Cardiac muscle cell (in vitro differentiated cells and primary cell): ENCODE results near the gene NCAM1. TPM values are rescaled to one million over a fixed set of nuclear protein-coding genes. Genes with fewer than 3 reads are reported as not detected.
"Not testable (repeated sequence)": the region's sequence is repeated elsewhere in the genome, so short reads cannot be mapped to it uniquely, and the experiment has no call there.

Source experiments
- DNase-seq, 2 donors: peaks; one replicate each; pipeline versions ENCODE4 v3.0.0 to v3.0.0-alpha.2; 2010 to 2017; ENCODE audit warnings: low read depth in 1 of 2, low spot score in 1 of 2
- H3K27ac ChIP-seq: fragments of 200-600 bp; sonication (generic); 2 replicates; pipeline ENCODE4 v1.5.1; 2016
- H3K27me3 ChIP-seq: fragments of 200-600 bp; sonication (generic); 2 replicates; pipeline ENCODE4 v1.6.0; 2016; ENCODE audit warnings: control low read depth
- H3K36me3 ChIP-seq: fragments of 200-600 bp; sonication (generic); 2 replicates; pipeline ENCODE4 v1.5.1; 2016; ENCODE audit warnings: control low read depth
- H3K4me1 ChIP-seq: fragments of 200-600 bp; sonication (generic); 2 replicates; pipeline ENCODE4 v1.8.1; 2017; ENCODE audit warnings: low read depth, mild to moderate bottlenecking, mixed run types
- H3K4me3 ChIP-seq: fragments of 200-600 bp; sonication (generic); 2 replicates; pipeline ENCODE4 v1.5.1; 2016; ENCODE audit warnings: mild to moderate bottlenecking
- H3K9me3 ChIP-seq: fragments of 200-600 bp; sonication (generic); 2 replicates; pipeline ENCODE4 v1.5.1; 2017; ENCODE audit warnings: low read depth, mild to moderate bottlenecking, control low read depth
- polyA plus RNA-seq: library from polyadenylated mRNA; unstranded; fragments of >200 nt; fragmentation: Nextera tagmentation; extraction: Ambion mirVana; gene quantifications from 2 replicates; pipeline ENCODE4 v1.2.1, GENCODE V29; 2016
- total RNA-seq: library from RNA; depleted of rRNA; stranded (reverse); fragments of >200 nt; gene quantifications from 2 replicates; pipeline ENCODE4 v1.2.3, GENCODE V29; 2016
- TF ChIP-seq, protein P1 (sequence below): IDR thresholded peaks from 2 replicates; pipeline ENCODE4 v1.5.1; 2012; ENCODE audit warnings: low read depth, mild to moderate bottlenecking, low read length

The NCAM1 gene
- total RNA-seq, result 113 and 203 TPM in 2 replicates
- 61.9 and 97.0 TPM in 2 replicates for polyA plus RNA-seq

GRCh38 chr11:112961146-112961668, at the start of gene NCAM1:
TSS of gene NCAM1 (plus strand) at chr11:112961420.
- no peaks in the 10 kb centered on the region for H3K36me3 ChIP-seq
- TF ChIP-seq, protein P1, sequence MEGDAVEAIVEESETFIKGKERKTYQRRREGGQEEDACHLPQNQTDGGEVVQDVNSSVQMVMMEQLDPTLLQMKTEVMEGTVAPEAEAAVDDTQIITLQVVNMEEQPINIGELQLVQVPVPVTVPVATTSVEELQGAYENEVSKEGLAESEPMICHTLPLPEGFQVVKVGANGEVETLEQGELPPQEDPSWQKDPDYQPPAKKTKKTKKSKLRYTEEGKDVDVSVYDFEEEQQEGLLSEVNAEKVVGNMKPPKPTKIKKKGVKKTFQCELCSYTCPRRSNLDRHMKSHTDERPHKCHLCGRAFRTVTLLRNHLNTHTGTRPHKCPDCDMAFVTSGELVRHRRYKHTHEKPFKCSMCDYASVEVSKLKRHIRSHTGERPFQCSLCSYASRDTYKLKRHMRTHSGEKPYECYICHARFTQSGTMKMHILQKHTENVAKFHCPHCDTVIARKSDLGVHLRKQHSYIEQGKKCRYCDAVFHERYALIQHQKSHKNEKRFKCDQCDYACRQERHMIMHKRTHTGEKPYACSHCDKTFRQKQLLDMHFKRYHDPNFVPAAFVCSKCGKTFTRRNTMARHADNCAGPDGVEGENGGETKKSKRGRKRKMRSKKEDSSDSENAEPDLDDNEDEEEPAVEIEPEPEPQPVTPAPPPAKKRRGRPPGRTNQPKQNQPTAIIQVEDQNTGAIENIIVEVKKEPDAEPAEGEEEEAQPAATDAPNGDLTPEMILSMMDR, result no peak
- peaks cover 10% of the 10 kb centered on the region for H3K4me1 ChIP-seq
- DNase-seq, result peak; percentile 90 to 96
- H3K27ac ChIP-seq, result peak within 1 kb of the TSS; percentile 6
- H3K27me3 ChIP-seq, result no peaks in the 10 kb centered on the region
- H3K9me3 ChIP-seq, result no peaks in the 10 kb centered on the region
- peak within 1 kb of the TSS; percentile 77 for H3K4me3 ChIP-seq

GRCh38 chr11:112922606-112923005, 38.6 kb upstream of the NCAM1 start:
- Histone ChIP-seq H3K36me3 (no peaks in the 10 kb centered on the region), H3K4me1 (no peaks in the 10 kb centered on the region), H3K9me3 (no peaks in the 10 kb centered on the region), H3K27ac (no peak overlapping the region), H3K27me3 (no peaks in the 10 kb centered on the region), H3K4me3 (no peak overlapping the region)
- DNase-seq, result no peak
- TF ChIP-seq, protein P1, result no peak

DNA sequence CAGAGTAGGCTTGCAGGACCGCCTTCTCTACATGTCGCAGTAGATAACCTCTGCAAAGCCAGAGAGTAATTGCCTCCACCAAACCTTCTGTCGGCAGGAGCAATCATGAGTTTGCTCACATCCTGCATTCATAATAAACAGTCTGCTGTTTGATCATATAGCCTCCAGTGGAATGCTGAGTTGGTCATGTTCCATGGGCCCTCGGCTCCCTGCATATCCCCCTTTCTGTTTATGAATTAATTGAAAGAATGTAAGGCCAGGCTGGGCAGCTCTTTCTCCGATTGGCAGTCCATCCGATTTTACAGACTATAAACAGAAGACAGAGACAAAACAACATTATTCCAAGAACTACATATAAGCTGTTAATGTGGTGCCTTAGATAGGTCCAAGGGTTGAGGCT, 36.4 kb upstream of the NCAM1 start:
- not testable (repeated sequence) for H3K27ac ChIP-seq, H3K36me3 ChIP-seq, H3K9me3 ChIP-seq, H3K4me1 ChIP-seq, H3K4me3 ChIP-seq, H3K27me3 ChIP-seq, DNase-seq

- H3K4me1 ChIP-seq, result peaks cover 7% of the 10 kb centered on the region
- no peaks in the 10 kb centered on the region for H3K36me3 ChIP-seq
- no peaks in the 10 kb centered on the region for H3K9me3 ChIP-seq
- TF ChIP-seq, protein P1, result no peak
- no peak overlapping the region for H3K27ac ChIP-seq
- DNase-seq, result no peak
- H3K27me3 ChIP-seq, result no peaks in the 10 kb centered on the region
- no peak overlapping the region for H3K4me3 ChIP-seq
Observed at GRCh38 chr11:112925516-112926310, 35.5 kb upstream of the NCAM1 start.

DNA sequence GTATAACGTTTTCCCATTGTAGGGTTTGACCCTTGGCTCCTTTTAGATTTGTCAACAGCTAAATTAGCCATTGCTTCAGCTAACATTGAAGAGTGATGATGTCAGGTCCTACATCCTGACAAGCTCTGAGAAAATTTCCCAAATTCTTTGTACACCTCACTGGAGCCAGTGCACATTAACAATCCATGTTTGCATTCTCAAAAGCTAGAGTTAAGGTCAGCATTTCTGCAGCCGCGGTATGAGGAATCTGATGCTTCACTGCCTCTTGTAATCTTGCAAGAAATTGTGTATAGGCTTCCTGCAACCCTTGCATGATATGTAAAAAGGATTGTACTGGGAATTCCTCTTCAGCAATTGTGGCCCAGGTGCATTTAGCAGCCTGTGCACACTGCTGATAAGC, 33.1 kb upstream of the NCAM1 start:
- TF ChIP-seq, protein P1, result no peak
- H3K36me3 ChIP-seq, result no peaks in the 10 kb centered on the region
- no peak overlapping the region for H3K27ac ChIP-seq
- no peak for DNase-seq
- H3K4me3 ChIP-seq, result no peak overlapping the region
- H3K9me3 ChIP-seq, result no peaks in the 10 kb centered on the region
- H3K4me1 ChIP-seq, result peaks cover 7% of the 10 kb centered on the region
- H3K27me3 ChIP-seq, result no peaks in the 10 kb centered on the region

DNA sequence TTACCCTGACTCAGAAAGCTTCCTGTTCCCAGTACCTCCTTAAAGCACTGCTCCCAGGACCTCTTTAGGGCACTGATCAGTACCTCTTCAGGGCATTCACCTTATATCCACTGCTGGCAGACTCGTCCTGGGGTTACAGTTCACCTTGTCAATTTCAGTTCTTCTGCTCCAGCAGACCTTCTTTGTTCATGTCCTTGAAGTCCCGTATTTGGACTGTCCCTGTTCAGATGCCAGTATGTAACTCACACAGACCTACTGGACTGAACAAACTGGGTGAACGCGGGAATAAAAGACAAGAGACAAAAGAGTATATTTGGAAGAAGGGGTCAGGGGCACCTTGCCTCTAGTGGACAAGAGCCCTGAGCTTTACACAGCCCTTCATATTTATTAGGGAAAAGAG, 31.8 kb upstream of the NCAM1 start:
- peaks cover 7% of the 10 kb centered on the region for H3K4me1 ChIP-seq
- no peaks in the 10 kb centered on the region for H3K27me3 ChIP-seq
- TF ChIP-seq, protein P1, result no peak
- H3K9me3 ChIP-seq, result no peaks in the 10 kb centered on the region
- DNase-seq, result no peak
- H3K27ac ChIP-seq, result no peak overlapping the region
- H3K4me3 ChIP-seq, result no peak overlapping the region
- H3K36me3 ChIP-seq, result no peaks in the 10 kb centered on the region
